GM18505 (cell line): ENCODE results near the gene AP1B1.
"Not testable (repeated sequence)": the region's sequence is repeated elsewhere in the genome, so short reads cannot be mapped to it uniquely, and the experiment has no call there.

Experiments
- ATAC-seq: cut with Tn5 transposase; IDR thresholded peaks from one replicate; pipeline ENCODE4 v1.9.1; 2021; ENCODE audit not compliant: unreplicated experiment
- POLR2A ChIP-seq: IDR thresholded peaks from 4 replicates; pipeline ENCODE4 v1.6.1; 2011; ENCODE audit warnings: borderline replicate concordance; ENCODE audit not compliant: insufficient read depth, insufficient read length; ENCODE audit errors: extremely low read depth

Gene AP1B1

GRCh38 chr22:29351891-29352290 is 36.5 kb downstream of the AP1B1 start:
- ATAC-seq = no peak
- TF ChIP-seq POLR2A = no peak

- TF ChIP-seq POLR2A = no peak
- no peak for ATAC-seq
These were observed 37.3 kb downstream of the AP1B1 start for GRCh38 chr22:29351042-29351441.

GRCh38 chr22:29348956-29349355 is 39.4 kb downstream of the AP1B1 start:
- ATAC-seq = no peak
- no peak for TF ChIP-seq POLR2A

DNA sequence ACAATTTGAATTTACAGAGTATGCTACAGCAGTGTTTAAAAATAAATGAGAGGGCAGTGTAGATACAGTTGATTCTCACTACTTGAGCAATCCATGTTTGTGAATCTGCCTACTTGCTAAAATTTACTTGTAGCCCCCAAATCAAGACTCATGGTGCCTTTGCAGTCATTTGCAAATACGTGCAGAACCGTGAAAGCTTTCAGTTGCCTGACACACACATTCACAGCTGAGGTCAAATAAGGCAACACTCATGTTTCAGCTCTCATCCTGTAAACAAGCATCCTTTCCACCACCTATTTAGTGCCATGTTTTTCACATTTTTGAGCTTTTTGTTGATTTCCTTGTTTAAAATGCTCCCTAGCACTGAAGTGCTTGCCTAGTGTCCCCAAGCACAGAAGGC is 40.3 kb downstream of the AP1B1 start:
- TF ChIP-seq POLR2A = no peak
- ATAC-seq = no peak

- TF ChIP-seq POLR2A = no peak
- no peak for ATAC-seq
These were observed 41.7 kb downstream of the AP1B1 start for GRCh38 chr22:29346659-29347058.

DNA sequence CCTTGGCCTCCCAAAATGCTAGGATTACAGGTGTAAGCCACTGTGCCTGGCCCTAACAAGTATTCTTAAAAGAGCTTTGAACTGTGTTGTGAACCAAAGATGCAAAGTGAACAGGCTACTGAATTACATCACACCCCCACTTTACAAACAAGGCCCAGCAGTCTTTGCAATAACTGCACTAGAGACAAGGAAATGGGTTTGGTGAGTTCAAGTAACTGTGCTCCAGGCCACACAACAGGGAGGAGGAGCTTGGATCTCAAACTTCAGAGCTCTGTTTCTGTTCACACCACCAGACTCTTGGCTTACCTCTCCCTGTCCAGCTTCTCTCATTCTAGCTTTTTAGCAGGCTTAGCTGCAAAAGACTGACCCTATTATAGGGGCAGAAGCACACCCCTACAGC is 42.4 kb downstream of the AP1B1 start:
- no peak for TF ChIP-seq POLR2A
- no peak for ATAC-seq

- not testable (repeated sequence) for ATAC-seq
These were observed 43.5 kb downstream of the AP1B1 start for GRCh38 chr22:29344889-29345288.

DNA sequence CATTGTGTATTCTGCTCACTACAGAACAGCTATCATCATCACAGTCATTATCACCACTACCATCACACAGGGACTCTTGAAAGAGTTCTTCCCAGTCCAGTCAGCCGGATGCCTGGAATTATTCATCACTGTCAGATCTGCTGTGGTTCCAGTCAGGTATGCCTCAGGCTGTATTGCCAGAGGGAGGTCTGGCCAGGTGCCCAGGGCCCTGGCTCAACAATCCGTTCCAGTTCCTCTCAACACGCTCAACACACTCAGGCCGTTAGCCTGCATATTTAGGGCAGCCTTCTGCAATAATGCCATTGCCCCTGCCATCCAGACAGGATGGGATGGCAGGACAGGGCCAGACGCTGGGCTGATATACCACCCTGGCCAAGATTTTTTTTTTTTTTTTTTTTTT is 44.2 kb downstream of the AP1B1 start:
- ATAC-seq = no peak

GRCh38 chr22:29343313-29343805 is 45.0 kb downstream of the AP1B1 start:
- ATAC-seq = no peak
- TF ChIP-seq POLR2A = no peak

More for the DNA sequence above, 44.2 kb downstream of the AP1B1 start:
- TF ChIP-seq POLR2A = no peak

DNA sequence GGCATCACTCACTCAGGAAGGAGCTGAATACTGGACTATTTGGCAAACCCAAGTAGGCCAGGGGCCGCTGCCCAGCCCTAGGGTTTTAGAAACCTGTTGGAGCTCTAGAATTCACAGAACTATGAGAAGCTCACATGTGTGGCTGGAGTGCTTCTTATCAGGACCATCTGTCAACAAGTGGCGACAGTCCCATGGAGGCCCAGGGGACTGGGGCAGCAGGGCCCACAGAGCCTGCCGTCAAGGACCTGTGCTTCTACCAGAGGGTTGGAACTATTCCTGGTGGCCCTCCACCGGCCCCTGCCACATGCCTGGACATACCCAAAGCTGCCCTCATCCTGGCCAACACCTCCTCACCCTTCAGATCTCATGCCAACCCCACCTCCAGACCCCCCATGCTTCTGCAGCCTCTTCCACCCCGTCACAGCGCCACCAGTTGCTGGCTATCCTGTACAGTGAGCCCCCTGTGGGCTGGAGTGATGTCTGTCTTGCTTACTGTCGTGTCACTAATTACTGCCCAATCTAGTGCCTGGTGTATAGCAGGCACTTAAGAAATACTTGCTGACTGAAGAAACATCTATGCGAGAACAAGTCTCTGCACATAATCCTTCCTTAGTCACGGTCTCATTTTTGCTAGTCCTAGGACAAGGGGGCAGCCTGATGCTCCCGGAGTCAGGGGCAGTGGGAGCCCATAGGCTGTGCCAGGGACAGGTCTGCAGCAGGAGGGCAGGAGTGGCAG is 45.6 kb downstream of the AP1B1 start:
- ATAC-seq = no peak

GRCh38 chr22:29342177-29342576 is 46.2 kb downstream of the AP1B1 start:
- ATAC-seq = no peak
- TF ChIP-seq POLR2A = no peak

More for the DNA sequence above, 45.6 kb downstream of the AP1B1 start:
- no peak for TF ChIP-seq POLR2A

DNA sequence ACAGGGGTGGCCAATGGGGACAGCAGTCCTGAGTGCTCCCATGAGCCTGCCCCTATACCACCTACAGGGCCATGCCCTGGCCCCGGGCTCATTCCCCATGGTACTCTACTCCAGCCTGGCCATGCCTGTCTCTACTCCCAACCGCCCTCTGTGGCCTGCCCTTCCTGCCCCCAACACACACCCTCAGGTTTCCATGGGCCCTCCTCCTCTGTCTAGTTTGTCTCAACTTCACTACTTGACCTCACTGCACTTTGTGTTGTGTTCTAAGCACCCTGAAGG is 46.6 kb downstream of the AP1B1 start:
- no peak for ATAC-seq
- TF ChIP-seq POLR2A = no peak

DNA sequence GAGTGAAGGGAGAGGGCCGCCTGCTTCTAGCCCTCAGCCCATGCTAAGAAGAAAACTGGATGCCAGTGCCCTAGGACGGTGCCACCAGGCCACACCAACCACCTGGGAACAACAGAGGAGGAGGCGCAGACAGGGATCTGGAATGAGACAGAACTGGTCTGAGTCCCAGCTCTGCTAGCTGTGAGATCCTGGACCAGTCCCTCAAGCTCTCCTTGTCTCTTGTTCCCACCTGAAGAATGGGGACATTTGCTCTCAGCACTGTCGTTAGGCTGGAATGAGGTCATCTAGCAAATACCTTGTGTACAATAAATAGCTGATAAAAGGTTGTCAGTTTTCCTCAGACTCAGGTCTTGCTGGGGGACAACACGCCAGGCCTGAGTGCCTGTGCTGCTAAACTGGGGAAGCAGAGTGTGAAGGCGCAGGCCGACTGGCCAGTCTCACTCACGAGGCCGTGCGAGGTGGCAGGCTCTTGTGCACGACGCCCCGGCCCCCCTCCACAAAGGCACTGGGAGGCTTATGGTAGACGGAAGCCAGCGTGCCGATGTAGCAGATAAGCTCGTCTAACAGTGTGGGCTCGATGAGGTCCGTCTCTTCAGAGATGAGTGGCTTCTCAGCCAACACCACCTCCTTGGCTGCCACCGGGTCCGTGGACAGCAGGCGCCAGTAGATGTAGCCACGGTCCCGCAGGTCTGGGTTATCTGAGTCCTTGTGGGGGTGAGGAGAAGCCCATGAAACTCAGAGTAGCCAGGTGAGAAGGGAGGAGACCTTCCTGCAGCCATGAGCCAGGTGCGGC is 47.1 kb downstream of the AP1B1 start:
- no peak for ATAC-seq
- no peak for TF ChIP-seq POLR2A

DNA sequence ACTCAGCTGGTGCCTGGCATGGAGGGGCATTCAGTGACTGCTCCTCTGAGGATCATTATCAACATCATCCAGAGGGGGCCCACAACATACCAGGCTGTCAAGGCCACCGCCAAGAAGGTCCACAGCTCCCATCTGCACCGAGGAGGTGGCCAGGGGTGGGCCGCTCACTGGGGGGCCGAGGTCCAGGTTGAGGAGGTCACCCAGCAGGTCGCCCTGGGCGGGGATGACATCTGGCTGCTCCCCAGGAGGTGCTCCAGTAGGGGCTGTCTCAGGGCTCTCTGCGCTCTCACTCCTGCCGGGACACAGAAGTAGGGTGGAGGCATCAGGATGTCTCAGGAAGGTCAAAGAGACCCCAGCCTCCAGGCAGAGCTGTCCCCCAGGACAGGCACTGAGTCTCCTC is 47.8 kb downstream of the AP1B1 start:
- no peak for ATAC-seq
- no peak for TF ChIP-seq POLR2A
